ENCODE results near the gene COG1.

DNA sequence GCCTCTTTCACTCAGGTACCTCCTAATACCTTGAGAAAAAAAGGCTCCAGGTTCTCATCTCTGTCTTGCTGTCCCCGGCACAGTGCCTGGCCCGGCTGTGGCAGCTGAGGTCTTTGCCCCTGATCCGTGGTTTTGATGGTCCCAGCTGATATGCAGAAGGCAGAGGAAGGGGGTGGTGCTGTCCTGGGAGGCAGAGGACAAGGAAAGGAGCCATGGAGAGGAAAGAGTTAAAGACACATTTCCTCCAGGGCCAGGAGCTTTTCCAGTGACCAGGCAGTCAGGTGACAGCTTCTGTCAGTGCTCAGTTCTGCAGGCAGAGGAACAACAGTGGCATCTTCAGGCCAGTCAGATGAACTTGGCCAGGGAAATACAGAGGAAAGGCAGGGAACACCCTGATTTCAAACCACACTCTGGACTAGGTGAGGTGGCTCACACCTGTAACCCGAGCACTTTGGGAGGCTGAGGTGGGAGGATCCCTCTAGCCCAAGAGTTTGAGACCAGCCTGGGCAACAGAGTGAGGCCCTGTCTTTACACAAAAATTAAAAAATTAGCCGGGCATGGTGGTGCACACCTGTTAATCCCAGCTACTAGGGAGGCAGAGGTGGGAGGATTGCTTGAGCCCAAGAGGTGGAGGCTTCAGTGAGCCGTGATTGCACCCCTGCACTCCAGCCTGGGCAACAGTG lies 3.3 kb upstream of the COG1 start:
- TF ChIP-seq, protein P1, sequence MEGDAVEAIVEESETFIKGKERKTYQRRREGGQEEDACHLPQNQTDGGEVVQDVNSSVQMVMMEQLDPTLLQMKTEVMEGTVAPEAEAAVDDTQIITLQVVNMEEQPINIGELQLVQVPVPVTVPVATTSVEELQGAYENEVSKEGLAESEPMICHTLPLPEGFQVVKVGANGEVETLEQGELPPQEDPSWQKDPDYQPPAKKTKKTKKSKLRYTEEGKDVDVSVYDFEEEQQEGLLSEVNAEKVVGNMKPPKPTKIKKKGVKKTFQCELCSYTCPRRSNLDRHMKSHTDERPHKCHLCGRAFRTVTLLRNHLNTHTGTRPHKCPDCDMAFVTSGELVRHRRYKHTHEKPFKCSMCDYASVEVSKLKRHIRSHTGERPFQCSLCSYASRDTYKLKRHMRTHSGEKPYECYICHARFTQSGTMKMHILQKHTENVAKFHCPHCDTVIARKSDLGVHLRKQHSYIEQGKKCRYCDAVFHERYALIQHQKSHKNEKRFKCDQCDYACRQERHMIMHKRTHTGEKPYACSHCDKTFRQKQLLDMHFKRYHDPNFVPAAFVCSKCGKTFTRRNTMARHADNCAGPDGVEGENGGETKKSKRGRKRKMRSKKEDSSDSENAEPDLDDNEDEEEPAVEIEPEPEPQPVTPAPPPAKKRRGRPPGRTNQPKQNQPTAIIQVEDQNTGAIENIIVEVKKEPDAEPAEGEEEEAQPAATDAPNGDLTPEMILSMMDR (IDR thresholded peaks at IDR 0.05; ENCODE audit: borderline replicate concordance, extremely low read depth, low read length, poor library complexity, severe bottlenecking), result peak; percentile 44
- TF ChIP-seq EZH2 (IDR thresholded peaks at IDR 0.05; ENCODE audit: borderline replicate concordance, low read depth, low read length, severe bottlenecking), result no peak

All from DND-41 (cell line).